ENCODE measurements around the gene RAB3GAP2. TPM values are rescaled to one million over a fixed set of nuclear protein-coding genes. Genes with fewer than 3 reads are reported as not detected.

The RAB3GAP2 gene
- total and polyA plus RNA-seq, 2 of the 13 experiments (the other 11 are each of a cell fraction or from before 2014, with no cell fraction given) = 22.6 to 25.0 TPM

DNA sequence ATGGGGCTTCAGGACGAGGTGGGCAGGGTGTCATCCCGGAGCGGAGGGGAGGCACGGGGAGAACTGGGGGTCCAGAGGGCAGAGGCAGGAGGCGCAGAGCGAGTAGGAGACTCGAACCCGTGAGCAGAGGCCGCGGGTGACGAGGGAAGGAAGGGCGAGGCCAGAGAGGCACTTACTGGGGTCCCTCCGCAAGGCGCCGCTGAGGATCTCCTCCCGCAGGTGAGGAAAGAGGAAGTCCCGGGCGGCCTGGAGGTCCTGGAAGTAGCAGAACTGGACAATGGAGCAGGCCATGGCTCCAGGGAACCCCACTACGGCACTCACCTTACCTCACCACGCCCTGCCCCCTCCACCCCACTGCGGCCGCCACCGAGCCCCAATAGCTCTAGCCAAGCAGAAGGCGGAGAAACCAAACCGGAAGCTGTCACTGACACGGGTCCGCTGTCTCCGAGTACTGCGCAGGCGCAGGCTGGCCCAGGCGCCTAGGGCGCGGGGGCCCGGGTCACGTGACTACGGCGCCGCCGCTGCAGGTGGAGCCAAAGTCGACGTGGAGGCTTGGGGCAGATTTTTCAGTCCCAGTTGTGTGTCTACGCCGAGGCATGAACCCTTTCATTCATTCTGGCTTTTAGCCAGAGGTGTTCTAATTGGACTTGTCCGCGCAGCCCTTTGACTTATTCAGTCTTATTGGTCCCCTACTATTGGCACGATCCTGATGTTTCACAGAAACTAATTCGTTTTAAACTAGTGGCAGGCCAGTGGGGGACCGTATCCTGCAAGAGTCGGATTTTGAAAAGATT, at the start of gene RAB3GAP2 (continued):
- TF ChIP-seq, protein P1, sequence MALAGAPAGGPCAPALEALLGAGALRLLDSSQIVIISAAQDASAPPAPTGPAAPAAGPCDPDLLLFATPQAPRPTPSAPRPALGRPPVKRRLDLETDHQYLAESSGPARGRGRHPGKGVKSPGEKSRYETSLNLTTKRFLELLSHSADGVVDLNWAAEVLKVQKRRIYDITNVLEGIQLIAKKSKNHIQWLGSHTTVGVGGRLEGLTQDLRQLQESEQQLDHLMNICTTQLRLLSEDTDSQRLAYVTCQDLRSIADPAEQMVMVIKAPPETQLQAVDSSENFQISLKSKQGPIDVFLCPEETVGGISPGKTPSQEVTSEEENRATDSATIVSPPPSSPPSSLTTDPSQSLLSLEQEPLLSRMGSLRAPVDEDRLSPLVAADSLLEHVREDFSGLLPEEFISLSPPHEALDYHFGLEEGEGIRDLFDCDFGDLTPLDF (CRISPR knock-in tag; IDR thresholded peaks at IDR 0.05) = peak; percentile 59
- no peak for TF ChIP-seq KAT2B (IDR thresholded peaks at IDR 0.05; ENCODE audit: borderline replicate concordance, low read depth, low read length)
- TF ChIP-seq ERF (CRISPR knock-in tag; IDR thresholded peaks at IDR 0.05) = peak; percentile 91
- TF ChIP-seq DR1 (CRISPR knock-in tag; IDR thresholded peaks at IDR 0.05) = no peak
- TF ChIP-seq ZNF430 (CRISPR knock-in tag; IDR thresholded peaks at IDR 0.05) = peak; percentile 89
- no peak for TF ChIP-seq ZNF136 (CRISPR knock-in tag; IDR thresholded peaks at IDR 0.05; ENCODE audit: low read depth)
- TF ChIP-seq SAP130 (CRISPR knock-in tag; IDR thresholded peaks at IDR 0.05; ENCODE audit: low read depth) = peak; percentile 89
- TF ChIP-seq ZNF713 (CRISPR knock-in tag; IDR thresholded peaks at IDR 0.05) = no peak
- 0 out of 2 replicates have a peak, but pooled peaks have one; percentile 46 for TF ChIP-seq SMAD3 (CRISPR knock-in tag; IDR thresholded peaks at IDR 0.05)
- TF ChIP-seq ZNF841 (CRISPR knock-in tag; IDR thresholded peaks at IDR 0.05; ENCODE audit: borderline replicate concordance) = no peak
- TF ChIP-seq REXO4 (CRISPR knock-in tag; IDR thresholded peaks at IDR 0.05; ENCODE audit: borderline replicate concordance) = no peak
- peak; percentile 26; the same call in 1 of the 2 replicates for TF ChIP-seq MTA1 (CRISPR knock-in tag; IDR thresholded peaks at IDR 0.05; ENCODE audit: borderline replicate concordance)
- TF ChIP-seq ZFAT (CRISPR knock-in tag; conservative IDR thresholded peaks at IDR 0.05) = peak; percentile 83; the same call in 1 of the 2 replicates
- TF ChIP-seq YEATS2 (CRISPR knock-in tag; IDR thresholded peaks at IDR 0.05; ENCODE audit: borderline replicate concordance) = peak; percentile 87; the same call in 1 of the 2 replicates
- TF ChIP-seq MXD4 (CRISPR knock-in tag; IDR thresholded peaks at IDR 0.05) = peak; percentile 73; the same call in 1 of the 2 replicates
- TF ChIP-seq TOPORS (CRISPR knock-in tag; IDR thresholded peaks at IDR 0.05) = peak; percentile 83; the same call in 1 of the 2 replicates
- 0 out of 2 replicates have a peak, but pooled peaks have one; percentile 62 for TF ChIP-seq ZSCAN20 (CRISPR knock-in tag; IDR thresholded peaks at IDR 0.05; ENCODE audit: borderline replicate concordance)
- 0 out of 2 replicates have a peak, but pooled peaks have one; percentile 36 for TF ChIP-seq MAZ (IDR thresholded peaks at IDR 0.05; ENCODE audit: borderline replicate concordance, low read depth, low read length)
- TF ChIP-seq MAZ (CRISPR knock-in tag; IDR thresholded peaks at IDR 0.05; ENCODE audit: low read depth) = peak; percentile 36; the same call in 1 of the 2 replicates
- TF ChIP-seq TARDBP (CRISPR knock-in tag; IDR thresholded peaks at IDR 0.05) = peak; percentile 53; the same call in 1 of the 2 replicates
- TF ChIP-seq SRSF4 (IDR thresholded peaks at IDR 0.05; ENCODE audit: low read depth, low read length, poor library complexity, severe bottlenecking) = no peak
- TF ChIP-seq ZNF652 (CRISPR knock-in tag; IDR thresholded peaks at IDR 0.05; ENCODE audit: borderline replicate concordance, low read depth) = no peak
- no peak for TF ChIP-seq SYNCRIP (IDR thresholded peaks at IDR 0.05; ENCODE audit: insufficient read depth, low read depth, low read length)
- no peak for TF ChIP-seq ZNF557 (CRISPR knock-in tag; IDR thresholded peaks at IDR 0.05)
- no peak for TF ChIP-seq ZNF569 (CRISPR knock-in tag; IDR thresholded peaks at IDR 0.05; ENCODE audit: borderline replicate concordance)
- TF ChIP-seq CENPT (CRISPR knock-in tag; IDR thresholded peaks at IDR 0.05; ENCODE audit: low read depth) = no peak
- TF ChIP-seq, protein P2, sequence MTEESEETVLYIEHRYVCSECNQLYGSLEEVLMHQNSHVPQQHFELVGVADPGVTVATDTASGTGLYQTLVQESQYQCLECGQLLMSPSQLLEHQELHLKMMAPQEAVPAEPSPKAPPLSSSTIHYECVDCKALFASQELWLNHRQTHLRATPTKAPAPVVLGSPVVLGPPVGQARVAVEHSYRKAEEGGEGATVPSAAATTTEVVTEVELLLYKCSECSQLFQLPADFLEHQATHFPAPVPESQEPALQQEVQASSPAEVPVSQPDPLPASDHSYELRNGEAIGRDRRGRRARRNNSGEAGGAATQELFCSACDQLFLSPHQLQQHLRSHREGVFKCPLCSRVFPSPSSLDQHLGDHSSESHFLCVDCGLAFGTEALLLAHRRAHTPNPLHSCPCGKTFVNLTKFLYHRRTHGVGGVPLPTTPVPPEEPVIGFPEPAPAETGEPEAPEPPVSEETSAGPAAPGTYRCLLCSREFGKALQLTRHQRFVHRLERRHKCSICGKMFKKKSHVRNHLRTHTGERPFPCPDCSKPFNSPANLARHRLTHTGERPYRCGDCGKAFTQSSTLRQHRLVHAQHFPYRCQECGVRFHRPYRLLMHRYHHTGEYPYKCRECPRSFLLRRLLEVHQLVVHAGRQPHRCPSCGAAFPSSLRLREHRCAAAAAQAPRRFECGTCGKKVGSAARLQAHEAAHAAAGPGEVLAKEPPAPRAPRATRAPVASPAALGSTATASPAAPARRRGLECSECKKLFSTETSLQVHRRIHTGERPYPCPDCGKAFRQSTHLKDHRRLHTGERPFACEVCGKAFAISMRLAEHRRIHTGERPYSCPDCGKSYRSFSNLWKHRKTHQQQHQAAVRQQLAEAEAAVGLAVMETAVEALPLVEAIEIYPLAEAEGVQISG (CRISPR knock-in tag; IDR thresholded peaks at IDR 0.05) = peak; percentile 70; the same call in 1 of the 2 replicates
- TF ChIP-seq NR1H2 (CRISPR knock-in tag; IDR thresholded peaks at IDR 0.05; ENCODE audit: borderline replicate concordance, low read depth) = no peak
